ENCODE measurements around the gene SMURF2. TPM values are rescaled to one million over a fixed set of nuclear protein-coding genes. Genes with fewer than 3 reads are reported as not detected.

The SMURF2 gene
- total RNA-seq, 4 donors from 2014 or later, result 13.2 to 21.0 (median 20.5) TPM

DNA sequence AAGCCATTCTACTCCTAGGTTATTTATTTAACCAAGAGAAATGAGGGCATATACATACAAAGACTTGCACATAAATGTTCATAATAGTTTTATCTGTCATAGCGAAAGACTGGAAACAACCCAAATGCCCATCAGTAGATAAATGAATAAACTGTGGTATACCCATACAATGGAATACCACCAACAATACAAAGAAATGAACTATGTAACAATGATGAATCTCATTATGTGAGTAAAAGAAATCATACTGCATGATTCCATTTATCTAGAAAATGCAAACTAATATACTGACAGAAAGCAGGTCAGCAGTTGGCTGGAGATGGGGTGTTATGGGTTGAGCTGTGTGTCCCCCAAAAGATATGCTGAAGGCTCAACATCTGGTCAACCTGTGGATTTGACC, 98.0 kb downstream of the SMURF2 start:
- WGBS, 2 donors, result 96 to 100% methylated on average over 1 of the region's 1 CpG
- DNase-seq (ENCODE audit: low spot score in 2 of 2), result no peak
- no peak overlapping the region for H3K4me3 ChIP-seq (ENCODE audit: low read depth, poor library complexity, severe bottlenecking)
- intact Hi-C loops (cut with DNase I; ENCODE audit: low total_unique reads), result no loop called here
- no peak for TF ChIP-seq POLR2A (IDR thresholded peaks at IDR 0.05)
- TF ChIP-seq, protein P1, sequence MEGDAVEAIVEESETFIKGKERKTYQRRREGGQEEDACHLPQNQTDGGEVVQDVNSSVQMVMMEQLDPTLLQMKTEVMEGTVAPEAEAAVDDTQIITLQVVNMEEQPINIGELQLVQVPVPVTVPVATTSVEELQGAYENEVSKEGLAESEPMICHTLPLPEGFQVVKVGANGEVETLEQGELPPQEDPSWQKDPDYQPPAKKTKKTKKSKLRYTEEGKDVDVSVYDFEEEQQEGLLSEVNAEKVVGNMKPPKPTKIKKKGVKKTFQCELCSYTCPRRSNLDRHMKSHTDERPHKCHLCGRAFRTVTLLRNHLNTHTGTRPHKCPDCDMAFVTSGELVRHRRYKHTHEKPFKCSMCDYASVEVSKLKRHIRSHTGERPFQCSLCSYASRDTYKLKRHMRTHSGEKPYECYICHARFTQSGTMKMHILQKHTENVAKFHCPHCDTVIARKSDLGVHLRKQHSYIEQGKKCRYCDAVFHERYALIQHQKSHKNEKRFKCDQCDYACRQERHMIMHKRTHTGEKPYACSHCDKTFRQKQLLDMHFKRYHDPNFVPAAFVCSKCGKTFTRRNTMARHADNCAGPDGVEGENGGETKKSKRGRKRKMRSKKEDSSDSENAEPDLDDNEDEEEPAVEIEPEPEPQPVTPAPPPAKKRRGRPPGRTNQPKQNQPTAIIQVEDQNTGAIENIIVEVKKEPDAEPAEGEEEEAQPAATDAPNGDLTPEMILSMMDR (IDR thresholded peaks at IDR 0.05), result no peak

DNA sequence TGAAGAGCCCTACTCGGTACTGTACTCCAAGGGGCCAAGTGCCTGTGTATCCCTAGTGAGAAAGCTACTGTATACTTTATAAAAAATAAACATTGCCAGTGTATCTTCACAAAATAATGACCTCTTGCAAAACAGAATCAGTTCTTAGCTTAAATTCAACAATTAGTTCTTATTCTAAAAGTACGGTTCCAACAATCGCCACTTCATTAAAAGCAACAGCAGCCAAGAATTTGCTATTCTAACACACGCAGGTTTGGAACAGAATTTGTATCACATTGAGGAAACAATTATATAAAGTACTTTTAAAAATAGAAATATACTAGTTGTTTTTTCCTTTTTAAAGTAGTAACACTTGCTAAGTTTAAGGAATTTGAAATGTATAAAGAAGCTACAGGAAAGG, 106.8 kb downstream of the SMURF2 start:
- WGBS, 2 donors, result 69 to 78% methylated on average over 4 of the region's 4 CpGs
- no peak overlapping the region for H3K4me3 ChIP-seq (ENCODE audit: low read depth, poor library complexity, severe bottlenecking)
- no peak for DNase-seq (ENCODE audit: low spot score in 2 of 2)
- TF ChIP-seq POLR2A (IDR thresholded peaks at IDR 0.05), result no peak
- TF ChIP-seq, protein P1 (IDR thresholded peaks at IDR 0.05), result no peak
- intact Hi-C loops (cut with DNase I; ENCODE audit: low total_unique reads), result no loop called here

DNA sequence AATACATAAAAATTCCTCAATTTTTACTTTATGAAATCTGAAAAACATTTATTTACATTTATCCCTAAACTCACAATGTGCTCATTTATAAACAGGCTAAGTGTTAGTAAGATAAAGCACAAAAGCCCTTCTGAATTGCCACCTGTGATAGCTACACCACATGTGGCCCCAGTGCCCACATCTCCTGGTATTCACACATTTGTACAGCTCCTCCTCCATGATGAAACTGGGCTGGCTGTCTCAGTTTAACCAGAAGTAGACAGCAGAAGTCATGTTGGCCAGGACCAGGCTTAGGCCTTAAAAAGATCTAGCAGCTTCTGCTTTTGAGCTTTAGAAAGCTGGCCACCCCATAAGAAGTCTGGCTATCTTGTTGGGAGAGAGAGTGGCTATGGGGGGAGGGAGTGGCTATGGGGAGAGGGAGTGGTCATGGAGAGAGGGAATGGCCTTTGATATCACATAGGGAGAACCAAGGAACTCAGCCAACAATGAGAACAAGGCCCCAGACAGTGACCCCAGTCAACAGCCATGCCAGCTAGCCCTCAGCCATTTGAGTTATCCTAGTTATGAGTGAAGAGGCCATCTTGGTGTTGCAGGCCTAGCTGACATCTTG, 108.0 kb downstream of the SMURF2 start:
- intact Hi-C loops (cut with DNase I; ENCODE audit: low total_unique reads), result no loop called here
- no peak for DNase-seq (ENCODE audit: low spot score in 2 of 2)
- TF ChIP-seq POLR2A (IDR thresholded peaks at IDR 0.05), result no peak
- TF ChIP-seq, protein P1 (IDR thresholded peaks at IDR 0.05), result no peak
- no peak overlapping the region for H3K4me3 ChIP-seq (ENCODE audit: low read depth, poor library complexity, severe bottlenecking)

DNA sequence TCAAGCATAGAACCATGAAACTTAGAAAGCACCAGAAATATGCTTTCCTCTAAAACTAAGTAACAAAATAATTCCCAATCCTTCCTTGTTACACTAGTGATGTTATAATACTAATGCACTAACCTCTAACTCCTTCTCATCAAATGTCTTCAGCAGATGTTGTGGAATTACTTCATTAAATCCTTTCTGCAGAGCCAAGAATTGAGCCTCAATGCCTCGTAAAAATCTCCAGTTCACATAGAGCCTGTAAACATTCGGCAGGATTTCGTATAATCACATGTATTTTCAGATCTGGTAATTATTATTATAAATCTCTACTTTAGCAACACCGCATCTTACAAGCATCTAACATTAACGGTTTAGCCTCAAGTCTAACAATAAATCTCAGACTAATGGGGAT, 110.6 kb downstream of the SMURF2 start:
- intact Hi-C loops (cut with DNase I; ENCODE audit: low total_unique reads), result no loop called here
- no peak overlapping the region for H3K4me3 ChIP-seq (ENCODE audit: low read depth, poor library complexity, severe bottlenecking)
- no peak for DNase-seq (ENCODE audit: low spot score in 2 of 2)
- WGBS, 2 donors, result 75 to 77% methylated on average over 5 of the region's 5 CpGs
- TF ChIP-seq POLR2A (IDR thresholded peaks at IDR 0.05), result no peak
- TF ChIP-seq, protein P1 (IDR thresholded peaks at IDR 0.05), result no peak

DNA sequence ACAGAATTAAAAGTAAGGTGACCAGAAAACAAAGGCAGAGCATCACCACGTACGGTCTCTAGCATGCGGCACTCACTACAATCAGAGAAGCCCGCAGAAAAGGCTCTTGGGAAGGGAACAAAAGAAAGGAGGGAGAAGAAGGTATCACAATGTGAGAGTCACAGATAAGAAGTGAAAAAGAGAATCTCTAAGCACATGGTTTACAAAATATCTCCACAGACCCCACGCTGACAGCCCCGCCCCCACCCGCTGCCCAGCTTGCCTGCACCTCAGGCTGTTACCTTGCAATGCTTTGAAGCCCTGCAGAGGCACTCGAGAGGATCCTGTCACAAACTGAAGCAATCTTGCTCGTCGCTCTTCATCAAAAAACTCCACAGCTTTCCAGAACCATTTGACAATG, 114.8 kb downstream of the SMURF2 start:
- no peak for DNase-seq (ENCODE audit: low spot score in 2 of 2)
- WGBS, 2 donors, result 84 to 86% methylated on average over 10 of the region's 10 CpGs
- TF ChIP-seq, protein P1 (IDR thresholded peaks at IDR 0.05), result no peak
- TF ChIP-seq POLR2A (IDR thresholded peaks at IDR 0.05), result no peak
- intact Hi-C loops (cut with DNase I; ENCODE audit: low total_unique reads), result no loop called here
- no peak overlapping the region for H3K4me3 ChIP-seq (ENCODE audit: low read depth, poor library complexity, severe bottlenecking)

DNA sequence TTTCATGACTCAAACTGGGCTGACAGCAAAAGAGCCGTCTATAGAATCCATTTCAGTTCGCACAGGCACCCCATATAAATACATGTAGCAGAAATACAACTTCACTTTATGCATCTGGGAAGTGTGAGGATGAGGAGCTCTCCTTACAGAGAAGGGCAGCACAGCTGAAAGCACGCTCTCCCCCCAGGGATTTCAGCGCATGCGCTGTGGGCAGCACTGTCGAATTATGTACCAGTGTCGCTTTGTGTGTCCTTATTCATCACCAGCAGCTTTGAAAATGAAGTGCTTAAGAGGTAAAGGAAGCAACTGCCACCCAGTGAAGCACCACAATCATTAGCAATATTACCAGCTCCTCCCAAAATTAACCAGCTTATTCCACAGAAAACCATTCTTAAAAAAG, 115.4 kb downstream of the SMURF2 start:
- intact Hi-C loops (cut with DNase I; ENCODE audit: low total_unique reads), result no loop called here
- DNase-seq (ENCODE audit: low spot score in 2 of 2), result no peak
- no peak for TF ChIP-seq POLR2A (IDR thresholded peaks at IDR 0.05)
- TF ChIP-seq, protein P1 (IDR thresholded peaks at IDR 0.05), result no peak
- 89 to 91% methylated on average over 7 of the region's 7 CpGs for WGBS, 2 donors
- no peak overlapping the region for H3K4me3 ChIP-seq (ENCODE audit: low read depth, poor library complexity, severe bottlenecking)
